Keratinocyte (primary cell): ENCODE results near the gene RUFY3. TPM values are rescaled to one million over a fixed set of nuclear protein-coding genes. Genes with fewer than 3 reads are reported as not detected.
"Not testable (repeated sequence)": the region's sequence is repeated elsewhere in the genome, so short reads cannot be mapped to it uniquely, and the experiment has no call there.

Source experiments
- DNase-seq: peaks from one replicate; pipeline ENCODE4 v3.0.0-alpha.2; 2011; ENCODE audit warnings: low read depth, missing footprints, low spot score
- FAIRE-seq: peaks from 2 replicates; lab custom pipeline; 2011; peaks lifted over from hg19 to GRCh38; lab: Jason Lieb, UNC
- H2AFZ ChIP-seq: 2 replicates; pipeline ENCODE4 v1.6.0; 2012; ENCODE audit warnings: low read length, control low read depth, inconsistent platforms; ENCODE audit not compliant: control insufficient read depth
- H3K27ac ChIP-seq: 2 replicates; pipeline ENCODE4 v1.5.1; 2011; ENCODE audit warnings: low read length; ENCODE audit not compliant: control insufficient read depth, insufficient read depth
- H3K27me3 ChIP-seq: 3 replicates; pipeline ENCODE4 v1.6.0; 2011; ENCODE audit warnings: low read length; ENCODE audit not compliant: control insufficient read depth, insufficient read depth; ENCODE audit errors: extremely low read depth
- H3K36me3 ChIP-seq, 2 experiments: 2 replicates in 1 of 2; 3 replicates in 1 of 2; pipeline ENCODE4 v1.5.1; 2011; ENCODE audit warnings: low read length in 2 of 2, mild to moderate bottlenecking in 1 of 2; ENCODE audit not compliant: control insufficient read depth in 2 of 2, insufficient read depth in 2 of 2; ENCODE audit errors: extremely low read depth in 1 of 2
- H3K4me1 ChIP-seq: 3 replicates; pipeline ENCODE4 v1.5.1; 2011; ENCODE audit warnings: low read length; ENCODE audit not compliant: control insufficient read depth, insufficient read depth; ENCODE audit errors: extremely low read depth
- H3K4me2 ChIP-seq: 3 replicates; pipeline ENCODE4 v1.6.0; 2011; ENCODE audit warnings: low read depth, low read length; ENCODE audit not compliant: control insufficient read depth, insufficient read depth; ENCODE audit errors: extremely low read depth
- H3K4me3 ChIP-seq, 3 experiments: fragments of 200-600 bp in 1 of 3; sonication (generic) in 1 of 3; 2 replicates in 2 of 3; 3 replicates in 1 of 3; pipeline ENCODE4 v1.5.1; 2011 to 2016; ENCODE audit warnings: low read length in 3 of 3, mild to moderate bottlenecking in 3 of 3, control low read depth in 2 of 3, inconsistent platforms in 1 of 3, low read depth in 1 of 3, mixed read lengths in 1 of 3, mixed run types in 1 of 3, moderate library complexity in 1 of 3; ENCODE audit not compliant: control insufficient read depth in 2 of 3, insufficient read depth in 2 of 3; ENCODE audit errors: extremely low read depth in 1 of 3
- H3K79me2 ChIP-seq: 2 replicates; pipeline ENCODE4 v1.6.0; 2012; ENCODE audit warnings: low read length; ENCODE audit not compliant: control insufficient read depth, insufficient read depth
- H3K9ac ChIP-seq: 3 replicates; pipeline ENCODE4 v1.6.0; 2011; ENCODE audit warnings: low read length; ENCODE audit not compliant: control insufficient read depth, insufficient read depth; ENCODE audit errors: extremely low read depth
- H3K9me1 ChIP-seq: 3 replicates; pipeline ENCODE4 v1.6.0; 2011; ENCODE audit warnings: low read length; ENCODE audit not compliant: control insufficient read depth, insufficient read depth; ENCODE audit errors: extremely low read depth
- H3K9me3 ChIP-seq: 2 replicates; pipeline ENCODE4 v1.5.1; 2012; ENCODE audit warnings: low read depth, low read length; ENCODE audit not compliant: control insufficient read depth
- H4K20me1 ChIP-seq: 3 replicates; pipeline ENCODE4 v1.6.0; 2011; ENCODE audit warnings: low read length; ENCODE audit not compliant: control insufficient read depth, insufficient read depth; ENCODE audit errors: extremely low read depth
- CTCF ChIP-seq, 3 experiments: IDR thresholded peaks in 1 of 3; conservative IDR thresholded peaks in 1 of 3; optimal IDR thresholded peaks in 1 of 3; 2 replicates in 2 of 3; 3 replicates in 1 of 3; pipeline versions ENCODE3 to v1.5.1; 2011; ENCODE audit warnings: low read length in 3 of 3, mild to moderate bottlenecking in 3 of 3, moderate library complexity in 2 of 3, control low read depth in 1 of 3, inconsistent platforms in 1 of 3; ENCODE audit not compliant: insufficient read depth in 2 of 3; ENCODE audit errors: extremely low read depth in 1 of 3
- EZH2 ChIP-seq: IDR thresholded peaks from one replicate; pipeline ENCODE4 v1.6.1; 2012; ENCODE audit warnings: inconsistent platforms, mild to moderate bottlenecking, low read length, moderate library complexity
- dilution Hi-C: fragments of 300-500 bp; cut with MboI; formaldehyde crosslinking; loops from one replicate; pipeline ENCODE4 v1.7.0; 2020; ENCODE audit warnings: low sequenced_read_pairs; ENCODE audit not compliant: extremely low pct_ligation_motif_present
- polyA plus RNA-seq, 5 experiments: library from polyadenylated mRNA; depleted of rRNA in 3 of 5; stranded (reverse) in 3 of 5; stranded (forward) in 1 of 5; unstranded in 1 of 5; fragments of >200 nt; gene quantifications; 1 replicate in 1 of 5; 2 replicates in 3 of 5; 3 replicates in 1 of 5; pipeline versions ENCODE4 v1.2.1 to v1.2.3, GENCODE V29; 2011 to 2012; ENCODE audit warnings: missing spikeins in 2 of 5, low read depth in 1 of 5, low replicate concordance in 1 of 5

Gene RUFY3
- polyA plus RNA-seq, 1 donor (not counting 4 experiments of a cell fraction or from before 2014, with no cell fraction given) = 18.9 TPM

- no peaks in the 10 kb centered on the region for H3K4me1 ChIP-seq
- DNase-seq (no peak), FAIRE-seq (no peak)
- H3K9ac ChIP-seq = no peak overlapping the region
- no peak for TF ChIP-seq EZH2
- TF ChIP-seq CTCF (optimal IDR thresholded peaks at IDR 0.05 in 1 of 3, IDR thresholded peaks at IDR 0.05 in 1 of 3, conservative IDR thresholded peaks at IDR 0.05 in 1 of 3; ENCODE audit: extremely low read depth in 1 of 3, insufficient read depth in 2 of 3, low read length in 3 of 3) = no peak
- H2AFZ ChIP-seq = no peak overlapping the region
- no peaks in the 10 kb centered on the region for H3K27me3 ChIP-seq
- no peak overlapping the region for H3K4me2 ChIP-seq
- peaks cover 0 to 3% of the 10 kb centered on the region in 2 experiments for H3K36me3 ChIP-seq
- no peaks in the 10 kb centered on the region for H3K9me1 ChIP-seq
- H3K79me2 ChIP-seq = peaks cover 2% of the 10 kb centered on the region
- no peak overlapping the region for H3K4me3 ChIP-seq
- dilution Hi-C loops = no loop called here
- no peak overlapping the region for H3K27ac ChIP-seq
- H4K20me1 ChIP-seq = no peaks in the 10 kb centered on the region
- no peaks in the 10 kb centered on the region for H3K9me3 ChIP-seq
These were observed 3.9 kb downstream of the RUFY3 start for GRCh38 chr4:70725633-70726032.

GRCh38 chr4:70726515-70726914, 4.8 kb downstream of the RUFY3 start:
- H3K79me2 ChIP-seq, H3K4me1 ChIP-seq, H3K4me2 ChIP-seq, H3K27me3 ChIP-seq, FAIRE-seq, H4K20me1 ChIP-seq, H3K9me3 ChIP-seq, dilution Hi-C loops, H3K4me3 ChIP-seq, H2AFZ ChIP-seq, H3K36me3 ChIP-seq, DNase-seq, H3K9me1 ChIP-seq, H3K9ac ChIP-seq, H3K27ac ChIP-seq: not testable (repeated sequence)

- DNase-seq = no peak
- Histone ChIP-seq H3K27ac (no peak overlapping the region), H3K4me2 (no peak overlapping the region), H3K36me3 (peaks cover 0 to 3% of the 10 kb centered on the region in 2 experiments), H3K9me3 (no peaks in the 10 kb centered on the region), H3K79me2 (peaks cover 2% of the 10 kb centered on the region), H3K4me3 (no peak overlapping the region), H3K9me1 (no peaks in the 10 kb centered on the region), H3K27me3 (no peaks in the 10 kb centered on the region), H2AFZ (no peak overlapping the region), H3K4me1 (no peaks in the 10 kb centered on the region), H3K9ac (no peak overlapping the region), H4K20me1 (no peaks in the 10 kb centered on the region)
- TF ChIP-seq EZH2 (no peak), CTCF (optimal IDR thresholded peaks at IDR 0.05 in 1 of 3, IDR thresholded peaks at IDR 0.05 in 1 of 3, conservative IDR thresholded peaks at IDR 0.05 in 1 of 3; ENCODE audit: extremely low read depth in 1 of 3, insufficient read depth in 2 of 3, low read length in 3 of 3) (no peak)
- dilution Hi-C loops = no loop called here
- no peak for FAIRE-seq
These were observed 6.3 kb downstream of the RUFY3 start for GRCh38 chr4:70728091-70728490.

GRCh38 chr4:70732878-70733277, 11.1 kb downstream of the RUFY3 start:
- H3K36me3 ChIP-seq, DNase-seq, H3K4me2 ChIP-seq, H3K27ac ChIP-seq, H3K27me3 ChIP-seq, dilution Hi-C loops, FAIRE-seq, H3K9me1 ChIP-seq, H2AFZ ChIP-seq, H4K20me1 ChIP-seq, H3K9me3 ChIP-seq, H3K9ac ChIP-seq, H3K4me3 ChIP-seq, H3K79me2 ChIP-seq: not testable (repeated sequence)
- H3K4me1 ChIP-seq = peaks cover 12% of the 10 kb centered on the region
